GM06990 (cell line): ENCODE measurements around the gene PPIE.
"Not testable (repeated sequence)": the region's sequence is repeated elsewhere in the genome, so short reads cannot be mapped to it uniquely, and the experiment has no call there.

ENCODE experiments used
- DNase-seq: peaks from one replicate; pipeline ENCODE4 v3.0.0-alpha.2; 2011; ENCODE audit not compliant: insufficient read length; ENCODE audit errors: extremely low read depth
- H3K27me3 ChIP-seq: replicated peaks from 2 replicates; pipeline ENCODE4 v1.6.0; 2011; ENCODE audit warnings: low read length; ENCODE audit not compliant: control insufficient read depth, insufficient read depth
- H3K36me3 ChIP-seq: 2 replicates; pipeline ENCODE4 v1.5.1; 2011; ENCODE audit warnings: low read length; ENCODE audit not compliant: control insufficient read depth, insufficient read depth
- H3K4me3 ChIP-seq: replicated peaks from 2 replicates; pipeline ENCODE4 v1.5.1; 2011; ENCODE audit warnings: low read depth, mild to moderate bottlenecking, control low read depth, low read length
- TF ChIP-seq, protein P1 (sequence below): IDR thresholded peaks from 2 replicates; pipeline ENCODE4 v1.5.1; 2011; ENCODE audit warnings: low read length, control low read depth, mild to moderate bottlenecking, inconsistent platforms; ENCODE audit not compliant: insufficient read depth, poor library complexity, severe bottlenecking

PPIE gene

DNA sequence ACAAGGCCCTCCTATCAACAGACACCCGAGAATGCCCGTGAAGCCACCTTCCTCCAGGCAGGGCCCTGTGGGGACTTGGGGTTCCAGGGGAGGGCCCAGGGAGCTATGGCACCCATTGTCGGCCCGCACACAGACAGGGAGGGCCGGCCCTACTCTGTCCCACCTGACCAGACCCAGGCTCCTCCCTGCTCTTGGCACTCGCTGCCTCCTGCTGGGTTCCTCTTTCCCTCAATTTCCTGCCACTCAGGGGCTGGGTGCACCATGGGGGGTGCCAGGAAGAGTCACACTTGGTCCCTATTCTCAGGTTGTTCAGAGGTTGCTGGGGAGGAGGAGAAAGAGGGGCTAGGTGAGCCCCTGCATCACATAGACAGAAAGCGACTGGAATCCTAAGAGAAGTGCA, 40.5 kb downstream of the PPIE start:
- H3K27me3 ChIP-seq = no peaks in the 10 kb centered on the region
- TF ChIP-seq, protein P1, sequence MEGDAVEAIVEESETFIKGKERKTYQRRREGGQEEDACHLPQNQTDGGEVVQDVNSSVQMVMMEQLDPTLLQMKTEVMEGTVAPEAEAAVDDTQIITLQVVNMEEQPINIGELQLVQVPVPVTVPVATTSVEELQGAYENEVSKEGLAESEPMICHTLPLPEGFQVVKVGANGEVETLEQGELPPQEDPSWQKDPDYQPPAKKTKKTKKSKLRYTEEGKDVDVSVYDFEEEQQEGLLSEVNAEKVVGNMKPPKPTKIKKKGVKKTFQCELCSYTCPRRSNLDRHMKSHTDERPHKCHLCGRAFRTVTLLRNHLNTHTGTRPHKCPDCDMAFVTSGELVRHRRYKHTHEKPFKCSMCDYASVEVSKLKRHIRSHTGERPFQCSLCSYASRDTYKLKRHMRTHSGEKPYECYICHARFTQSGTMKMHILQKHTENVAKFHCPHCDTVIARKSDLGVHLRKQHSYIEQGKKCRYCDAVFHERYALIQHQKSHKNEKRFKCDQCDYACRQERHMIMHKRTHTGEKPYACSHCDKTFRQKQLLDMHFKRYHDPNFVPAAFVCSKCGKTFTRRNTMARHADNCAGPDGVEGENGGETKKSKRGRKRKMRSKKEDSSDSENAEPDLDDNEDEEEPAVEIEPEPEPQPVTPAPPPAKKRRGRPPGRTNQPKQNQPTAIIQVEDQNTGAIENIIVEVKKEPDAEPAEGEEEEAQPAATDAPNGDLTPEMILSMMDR = no peak

GRCh38 chr1:39779821-39780220, 41.1 kb downstream of the PPIE start:
- no peak for DNase-seq
- TF ChIP-seq, protein P1 = no peak
- Histone ChIP-seq H3K4me3 (no peak overlapping the region), H3K36me3 (no peaks in the 10 kb centered on the region; the same call in 1 of the 2 replicates), H3K27me3 (no peaks in the 10 kb centered on the region)

More for the DNA sequence above, 40.5 kb downstream of the PPIE start:
- DNase-seq = no peak
- Histone ChIP-seq H3K4me3 (no peak overlapping the region), H3K36me3 (no peaks in the 10 kb centered on the region; the same call in 1 of the 2 replicates)

DNA sequence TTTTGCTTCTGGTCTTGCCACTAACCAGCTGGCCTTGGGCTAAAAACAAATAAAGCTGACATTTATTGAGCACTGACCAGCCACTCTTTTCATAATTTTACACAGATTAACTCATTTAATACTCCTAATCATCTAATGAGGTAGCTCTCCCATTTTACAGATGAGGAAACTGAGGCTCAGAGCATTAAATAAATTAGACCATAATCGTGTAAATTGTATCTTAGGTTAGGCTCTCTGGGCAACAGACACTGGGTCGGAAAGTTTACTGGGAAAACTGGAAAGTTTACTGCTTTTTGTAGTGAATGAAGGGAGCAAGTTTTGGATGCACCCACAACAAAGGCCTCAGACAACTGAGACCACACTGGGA, 42.6 kb downstream of the PPIE start:
- no peak for DNase-seq
- Histone ChIP-seq H3K4me3 (no peak overlapping the region), H3K36me3 (no peaks in the 10 kb centered on the region; the same call in 1 of the 2 replicates), H3K27me3 (no peaks in the 10 kb centered on the region)
- TF ChIP-seq, protein P1 = no peak

- Histone ChIP-seq H3K36me3 (no peaks in the 10 kb centered on the region; the same call in 1 of the 2 replicates), H3K27me3 (no peaks in the 10 kb centered on the region), H3K4me3 (no peak overlapping the region)
- DNase-seq = no peak
- TF ChIP-seq, protein P1 = no peak
Measured at GRCh38 chr1:39782103-39782502, 43.4 kb downstream of the PPIE start.

DNA sequence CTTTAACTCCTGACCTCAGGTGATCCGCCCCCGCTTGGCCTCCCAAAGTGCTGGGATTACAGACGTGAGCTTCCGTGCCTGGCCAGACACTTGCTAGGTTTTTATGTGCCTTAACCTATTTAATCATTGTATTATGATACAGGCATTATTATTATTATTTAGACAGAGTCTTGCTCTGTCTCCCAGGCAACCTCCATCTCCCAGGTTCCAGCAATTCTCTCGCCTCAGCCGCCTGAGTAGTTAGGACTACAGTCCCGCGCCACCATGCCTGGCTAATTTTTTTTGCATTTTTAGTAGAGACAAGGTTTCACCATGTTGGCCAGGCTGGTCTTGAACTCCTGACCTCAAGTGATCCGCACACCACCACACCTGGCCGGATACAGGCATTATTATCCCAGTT, 44.0 kb downstream of the PPIE start:
- not testable (repeated sequence) for H3K36me3 ChIP-seq, DNase-seq, H3K27me3 ChIP-seq

DNA sequence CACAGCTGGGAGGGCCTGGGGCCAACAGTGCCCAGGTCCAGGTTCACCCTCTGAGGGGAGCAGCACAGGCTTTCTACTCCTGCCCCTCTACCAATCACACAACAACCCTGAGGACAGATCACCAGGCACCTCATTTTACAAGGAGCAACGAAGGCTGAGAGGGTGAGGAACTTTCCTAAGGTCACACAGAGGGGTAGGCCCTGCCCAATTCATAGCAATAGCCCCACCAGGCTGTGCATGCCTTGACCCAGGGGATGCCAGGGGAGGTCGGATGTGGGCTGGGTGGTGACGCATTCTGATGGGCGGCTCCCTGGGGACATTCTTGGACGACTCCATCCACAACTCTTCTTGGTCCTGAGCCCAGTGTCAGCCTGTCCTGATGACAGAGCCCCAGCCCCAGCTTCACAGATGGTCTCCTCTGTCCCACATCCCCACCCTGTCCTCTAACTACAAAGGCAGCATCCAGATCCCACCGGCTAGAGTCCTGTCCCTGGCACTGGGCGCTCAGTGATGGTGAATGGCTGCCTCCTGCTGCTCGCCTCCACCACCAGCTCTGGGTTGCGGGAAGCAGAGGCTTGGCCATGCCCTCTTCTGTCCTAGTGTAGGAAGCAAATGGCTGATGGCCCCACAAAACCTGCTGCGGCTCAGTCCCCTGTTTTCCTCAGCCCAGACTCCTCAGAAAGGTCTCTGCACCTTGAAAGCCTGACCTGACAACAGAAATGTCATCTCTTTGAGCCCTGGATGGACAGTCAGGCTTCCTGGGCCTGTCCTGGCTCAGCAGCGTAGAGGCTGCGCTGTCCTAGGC, 47.8 kb downstream of the PPIE start:
- DNase-seq, H3K36me3 ChIP-seq, H3K27me3 ChIP-seq: not testable (repeated sequence)
- H3K4me3 ChIP-seq = peak overlapping the region; percentile 58

More for the DNA sequence above, 44.0 kb downstream of the PPIE start:
- not testable (repeated sequence) for H3K4me3 ChIP-seq

GRCh38 chr1:39787108-39787375, 48.4 kb downstream of the PPIE start:
- not testable (repeated sequence) for DNase-seq, H3K36me3 ChIP-seq, H3K27me3 ChIP-seq
- peak overlapping the region; percentile 58 for H3K4me3 ChIP-seq
